UCSD-AML1 (cell line): Measurements from ENCODE around the gene SLC41A1.
A peak's percentile ranks its signal among the peaks of the same experiment; 100 is the strongest.
"Not testable (repeated sequence)": the region's sequence is repeated elsewhere in the genome, so short reads cannot be mapped to it uniquely, and the experiment has no call there.

ENCODE experiments used
- DNase-seq: peaks from one replicate; lab custom pipeline; 2025; ENCODE audit not compliant: unreplicated experiment; lab: John Stamatoyannopoulos, UW

The SLC41A1 gene

DNA sequence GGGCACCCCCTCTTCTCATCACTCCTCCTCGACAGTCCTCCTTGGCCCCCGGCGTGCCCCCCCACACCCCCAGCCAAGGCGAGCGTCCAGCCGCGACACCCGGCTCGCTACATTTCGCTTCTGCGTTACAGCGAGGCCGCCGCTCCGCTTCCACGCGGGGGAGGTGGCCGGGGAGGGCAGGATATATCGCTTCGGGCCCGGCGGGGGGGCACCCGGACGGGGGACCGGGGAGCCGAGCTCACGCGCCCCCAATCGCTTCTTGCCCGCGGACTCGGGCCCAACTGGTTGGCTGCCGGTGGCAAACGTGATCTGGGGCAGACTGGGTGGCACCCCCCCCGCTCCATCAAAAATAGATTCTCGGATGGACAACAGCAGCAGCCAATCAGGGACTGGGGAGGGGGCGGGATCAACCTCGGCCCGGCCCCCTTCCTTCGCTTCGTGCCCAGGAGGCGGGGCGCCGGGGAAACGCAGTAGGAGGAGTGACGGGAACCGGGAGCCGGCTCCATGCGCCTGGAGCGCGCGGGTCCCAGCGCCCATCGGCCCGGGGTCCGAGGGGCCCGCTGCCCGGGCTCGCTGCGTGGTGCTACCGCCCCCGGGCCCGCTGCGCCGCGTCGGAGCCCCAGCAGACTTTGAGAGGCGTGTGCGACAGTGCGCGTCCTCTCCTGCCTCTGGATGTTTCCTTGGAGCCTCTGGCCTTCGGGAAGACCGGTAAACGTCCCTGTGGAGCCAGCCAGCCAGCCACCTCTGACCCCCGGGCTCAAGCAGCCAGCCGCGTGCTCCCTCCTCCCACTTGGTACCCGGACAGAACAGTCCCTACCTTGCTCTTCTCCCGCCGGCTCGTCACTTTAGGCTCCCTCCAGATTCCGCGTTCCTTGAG is at the start of gene SLC41A1:
Gene SLC41A1 (minus strand): TSS at position 321 of the 877 bp plus-strand sequence. CDS start 2,757 bp downstream, outside the sequence.
- peak; percentile 93 for DNase-seq

DNA sequence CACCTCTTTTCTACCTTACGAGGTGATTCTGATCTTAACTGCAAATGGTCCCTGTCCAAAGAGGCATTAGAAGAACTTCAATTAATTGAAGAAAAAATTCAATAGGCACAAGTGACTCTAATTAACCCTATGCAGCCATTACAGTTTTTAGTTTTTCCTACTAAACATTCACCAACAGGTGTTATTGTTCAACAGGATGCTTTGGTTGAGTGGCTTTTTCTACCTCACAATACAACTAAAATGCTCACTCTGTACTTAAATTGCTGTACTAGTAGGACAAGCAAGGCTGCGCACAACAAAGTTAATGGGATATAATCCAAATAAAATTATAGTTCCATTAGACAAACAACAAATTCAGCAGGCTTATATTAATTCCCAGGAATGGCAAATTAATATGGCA is 48.5 kb upstream of the SLC41A1 start:
- no peak for DNase-seq

DNA sequence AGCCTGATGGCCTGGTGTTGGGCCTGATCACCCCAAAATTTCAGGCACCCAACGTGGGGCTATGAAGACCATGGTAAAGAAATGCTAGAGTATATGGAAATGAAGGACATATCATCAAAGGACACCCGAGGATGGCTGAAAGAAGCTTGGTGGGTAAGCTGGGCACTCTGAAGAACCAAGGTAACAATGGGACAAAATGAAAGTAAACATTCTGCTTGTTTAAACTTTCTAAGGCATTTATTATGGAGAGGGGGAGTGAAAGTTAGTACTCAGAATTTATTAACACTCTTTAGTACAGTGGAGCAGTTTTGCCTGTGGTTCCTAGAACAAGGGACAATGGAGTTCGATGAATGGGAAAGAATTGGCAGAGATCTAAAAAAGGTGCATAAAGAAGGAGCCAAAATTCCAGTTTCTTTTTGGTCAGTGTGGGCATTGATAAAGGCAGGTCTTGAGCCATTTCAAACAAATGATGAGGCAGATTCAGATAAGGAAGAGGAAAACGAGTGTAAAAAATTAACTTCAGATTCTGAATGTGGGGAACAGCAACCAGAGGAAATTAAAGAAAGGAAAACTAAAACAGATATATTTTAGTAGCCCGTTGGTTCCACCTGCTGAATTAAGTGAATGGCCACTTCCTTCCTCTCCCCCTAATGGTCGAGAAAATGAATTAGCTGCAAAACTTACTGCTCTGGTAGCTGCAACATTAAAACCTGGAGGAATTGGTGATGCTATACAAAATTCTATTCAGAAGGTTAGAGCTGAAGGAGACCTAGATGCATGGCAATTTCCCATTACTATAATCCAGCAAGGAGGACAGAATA is 45.4 kb upstream of the SLC41A1 start:
- no peak for DNase-seq

- DNase-seq = not testable (repeated sequence)
Observed at GRCh38 chr1:205857501-205857900, 44.5 kb upstream of the SLC41A1 start.

DNA sequence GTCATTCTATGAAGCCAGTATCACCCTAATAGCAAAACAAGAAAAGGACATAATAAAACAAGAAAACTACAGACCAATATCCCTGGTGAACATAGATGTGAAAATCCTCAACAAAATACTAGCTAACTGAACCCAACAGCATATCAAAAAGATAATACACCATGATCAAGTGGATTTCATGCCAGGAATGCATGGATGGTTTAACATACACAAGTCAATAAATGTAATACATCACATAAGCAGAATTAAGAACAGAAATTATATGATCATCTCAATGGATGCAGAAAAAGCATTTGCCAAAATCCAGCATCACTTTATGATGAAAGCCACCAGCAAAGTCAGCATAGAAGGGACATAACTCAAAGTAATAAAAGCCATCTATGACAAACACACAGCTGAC is 43.4 kb upstream of the SLC41A1 start:
- no peak for DNase-seq

DNA sequence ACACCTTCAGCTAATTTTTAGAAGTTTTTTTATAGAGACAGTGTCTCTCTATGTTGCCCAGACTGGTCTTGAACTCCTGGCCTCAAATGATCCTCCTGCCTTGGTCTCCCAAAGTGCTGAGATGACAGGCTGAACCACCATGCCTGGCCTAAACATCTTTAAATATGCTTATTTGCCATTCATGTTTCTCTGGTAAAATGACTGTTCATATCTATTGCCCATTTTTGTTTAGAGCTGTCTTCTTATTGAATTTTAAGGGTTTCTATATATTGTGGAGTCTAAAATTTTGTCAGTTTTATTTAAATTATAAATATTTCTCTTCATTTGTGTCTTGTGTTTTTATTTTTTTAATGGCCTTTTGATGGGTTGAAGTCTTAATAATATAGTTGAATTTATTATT is 40.0 kb upstream of the SLC41A1 start:
- no peak for DNase-seq

- no peak for DNase-seq
Observed at GRCh38 chr1:205851993-205852392, 39.0 kb upstream of the SLC41A1 start.

GRCh38 chr1:205849619-205850355 is 36.8 kb upstream of the SLC41A1 start, which contains the start of gene PM20D1:
TSS of gene PM20D1 (minus strand) at chr1:205850132. CDS start at chr1:205850072, 60 bp downstream.
- DNase-seq = no peak

- no peak for DNase-seq
Observed at GRCh38 chr1:205843036-205843859, 30.2 kb upstream of the SLC41A1 start.

DNA sequence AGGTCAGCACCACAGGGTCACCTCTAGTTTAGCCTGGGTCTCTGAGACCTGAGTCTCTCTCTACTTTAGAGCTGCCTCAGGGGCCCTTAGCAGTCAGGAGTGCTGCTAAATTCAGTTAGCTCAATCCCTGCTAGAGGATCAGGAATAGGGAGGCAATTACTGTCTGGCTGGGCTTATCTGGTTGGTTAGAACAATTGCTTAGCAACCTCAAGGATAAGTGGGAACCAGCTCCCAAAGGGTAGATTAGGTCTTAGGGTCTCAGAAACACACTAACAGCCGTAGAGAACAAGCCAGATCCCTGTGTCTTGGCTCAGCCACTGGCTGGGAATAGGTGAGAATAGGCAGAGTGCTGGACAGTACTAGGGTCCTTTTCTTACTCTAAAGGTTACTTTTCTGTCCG is 29.2 kb upstream of the SLC41A1 start:
- no peak for DNase-seq

GRCh38 chr1:205840146-205840923 is 27.3 kb upstream of the SLC41A1 start:
- DNase-seq = peak; percentile 39

DNA sequence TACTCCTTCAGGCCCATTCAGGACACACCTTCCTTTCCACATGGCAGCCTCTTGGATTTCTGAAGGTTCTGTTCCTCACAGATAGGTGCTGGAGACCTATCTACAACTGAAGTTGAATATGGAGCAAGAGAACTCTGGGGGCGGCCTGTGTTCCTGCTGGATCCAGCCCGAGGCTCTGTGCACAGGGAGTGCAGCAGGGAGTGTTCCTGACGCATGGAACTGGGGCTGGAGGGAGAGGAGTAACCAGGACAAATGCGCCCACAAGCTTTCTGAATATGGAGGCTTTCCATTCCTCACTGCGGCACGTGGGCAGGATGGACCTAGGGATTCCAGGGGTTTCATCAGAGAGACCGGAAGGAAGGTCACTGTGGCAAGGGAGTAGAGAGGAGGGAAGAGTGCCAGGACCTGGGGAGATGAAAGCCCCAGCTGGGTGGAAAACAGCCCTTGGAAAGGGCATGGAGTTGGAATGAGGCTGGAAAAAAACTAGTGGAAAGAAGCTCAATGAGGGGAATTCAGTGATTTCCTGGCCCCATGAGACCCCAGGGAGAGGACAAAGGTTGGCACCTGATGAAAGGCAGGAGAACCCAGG is 24.5 kb upstream of the SLC41A1 start:
- no peak for DNase-seq

DNA sequence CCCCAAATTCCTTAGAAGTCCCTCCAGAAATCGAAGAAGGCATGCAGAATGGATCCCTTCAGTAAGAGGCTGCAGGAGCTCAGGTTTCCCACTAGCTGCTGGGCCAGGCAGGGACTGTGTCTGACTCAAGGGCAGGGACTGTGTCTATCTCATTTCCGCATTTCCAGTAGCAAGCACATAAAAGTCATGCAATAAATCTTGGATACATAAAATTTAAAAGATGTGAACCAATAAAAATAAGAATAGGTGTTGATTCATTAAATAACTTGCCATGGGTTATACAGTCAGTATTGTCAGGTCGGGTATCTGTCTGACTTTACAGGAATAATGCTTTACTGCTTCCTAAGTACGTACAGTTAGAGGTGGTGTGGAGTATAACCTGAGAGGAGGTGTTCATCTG is 21.8 kb upstream of the SLC41A1 start:
- DNase-seq = no peak

DNA sequence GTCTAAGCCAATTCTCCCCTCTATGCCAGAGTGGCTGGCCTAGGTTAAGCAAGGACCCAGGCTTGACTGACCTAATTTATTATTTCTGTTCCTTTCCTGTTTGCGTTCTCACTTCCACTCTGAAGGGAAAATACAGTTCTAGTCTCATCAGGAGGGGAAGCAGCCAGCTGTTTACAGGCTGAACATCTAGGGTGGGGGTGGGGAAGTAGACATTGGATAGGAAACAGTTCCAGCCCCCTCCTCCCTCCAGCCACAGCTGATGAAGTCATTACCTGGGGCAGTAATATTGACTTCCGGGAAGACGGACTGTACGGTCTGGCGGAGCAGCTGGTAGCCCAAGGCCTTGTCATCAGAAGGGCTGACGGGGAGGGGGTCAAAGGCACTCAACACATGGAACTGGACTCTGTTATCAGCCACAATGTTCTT is 19.3 kb upstream of the SLC41A1 start:
- no peak for DNase-seq

GRCh38 chr1:205827623-205828022 is 14.6 kb upstream of the SLC41A1 start:
- no peak for DNase-seq

DNA sequence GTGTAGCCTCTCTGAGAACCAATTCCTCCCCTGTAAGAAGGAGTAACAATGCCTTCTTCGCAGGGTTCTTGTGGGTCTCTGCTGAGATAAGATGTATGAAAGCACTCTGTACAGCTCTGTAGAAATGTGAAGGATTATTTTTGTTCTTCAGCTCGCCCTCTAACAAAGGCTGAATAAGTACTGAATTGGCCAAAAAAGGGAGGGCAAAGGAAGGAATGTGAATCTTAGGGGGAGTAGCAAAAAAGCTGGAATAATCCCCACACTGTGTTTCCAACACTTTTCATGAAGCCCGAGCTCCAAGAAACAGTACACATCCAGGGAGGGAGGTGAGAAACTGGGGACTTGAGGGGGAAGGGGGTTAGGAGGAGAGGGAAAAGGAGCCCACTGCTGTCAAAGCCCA is 14.0 kb upstream of the SLC41A1 start:
- no peak for DNase-seq

- DNase-seq = no peak
Observed at GRCh38 chr1:205826016-205826806, 13.2 kb upstream of the SLC41A1 start.

GRCh38 chr1:205824180-205824579 is 11.2 kb upstream of the SLC41A1 start:
- DNase-seq = no peak
